T-helper 17 cell (primary cell): ENCODE results near the gene PLPP3. TPM values are rescaled to one million over a fixed set of nuclear protein-coding genes. Genes with fewer than 3 reads are reported as not detected.
"Not testable (repeated sequence)": the region's sequence is repeated elsewhere in the genome, so short reads cannot be mapped to it uniquely, and the experiment has no call there.

ENCODE experiments used
- ATAC-seq: fragments of 150-1000 bp; cut with Tn5 transposase; 2 replicates; pipeline ENCODE4 v1.10.0; 2021; ENCODE audit warnings: mild to moderate bottlenecking, moderate library complexity
- DNase-seq, 3 donors: peaks; one replicate each; pipeline versions ENCODE4 v3.0.0 to v3.0.0-alpha.2; 2020 to 2021
- H3K9me3 ChIP-seq: one replicate; pipeline ENCODE4 v1.7.0; 2013; ENCODE audit warnings: low read length, mild to moderate bottlenecking; ENCODE audit not compliant: control insufficient read depth, poor library complexity, severe bottlenecking
- H3K27ac Mint-ChIP-seq: one replicate; pipeline ENCODE4 v1.8.0; 2022; ENCODE audit warnings: mild to moderate bottlenecking, moderate library complexity, mixed read lengths
- H3K27me3 Mint-ChIP-seq: one replicate; pipeline ENCODE4 v1.8.0; 2022; ENCODE audit warnings: mixed read lengths
- H3K36me3 Mint-ChIP-seq: one replicate; pipeline ENCODE4 v1.8.0; 2022; ENCODE audit warnings: low read depth, mixed read lengths
- H3K4me1 Mint-ChIP-seq: one replicate; pipeline ENCODE4 v1.8.0; 2022; ENCODE audit warnings: mild to moderate bottlenecking, mixed read lengths
- H3K4me3 Mint-ChIP-seq: one replicate; pipeline ENCODE4 v1.8.0; 2022; ENCODE audit warnings: mild to moderate bottlenecking, moderate library complexity, mixed read lengths
- total RNA-seq, 4 donors: library from RNA in 2 of 4; stranded (reverse) in 2 of 4; gene quantifications; one replicate each; pipeline ENCODE4 v1.2.3 and lab custom pipeline; 2022 to 2026

PLPP3 gene
- total RNA-seq (under 1 TPM in 1 of 2 donors, not detected in 1; 0.52 TPM), total RNA-seq (lab: John Stamatoyannopoulos, UW) (0 reads per million in 2 donors)

DNA sequence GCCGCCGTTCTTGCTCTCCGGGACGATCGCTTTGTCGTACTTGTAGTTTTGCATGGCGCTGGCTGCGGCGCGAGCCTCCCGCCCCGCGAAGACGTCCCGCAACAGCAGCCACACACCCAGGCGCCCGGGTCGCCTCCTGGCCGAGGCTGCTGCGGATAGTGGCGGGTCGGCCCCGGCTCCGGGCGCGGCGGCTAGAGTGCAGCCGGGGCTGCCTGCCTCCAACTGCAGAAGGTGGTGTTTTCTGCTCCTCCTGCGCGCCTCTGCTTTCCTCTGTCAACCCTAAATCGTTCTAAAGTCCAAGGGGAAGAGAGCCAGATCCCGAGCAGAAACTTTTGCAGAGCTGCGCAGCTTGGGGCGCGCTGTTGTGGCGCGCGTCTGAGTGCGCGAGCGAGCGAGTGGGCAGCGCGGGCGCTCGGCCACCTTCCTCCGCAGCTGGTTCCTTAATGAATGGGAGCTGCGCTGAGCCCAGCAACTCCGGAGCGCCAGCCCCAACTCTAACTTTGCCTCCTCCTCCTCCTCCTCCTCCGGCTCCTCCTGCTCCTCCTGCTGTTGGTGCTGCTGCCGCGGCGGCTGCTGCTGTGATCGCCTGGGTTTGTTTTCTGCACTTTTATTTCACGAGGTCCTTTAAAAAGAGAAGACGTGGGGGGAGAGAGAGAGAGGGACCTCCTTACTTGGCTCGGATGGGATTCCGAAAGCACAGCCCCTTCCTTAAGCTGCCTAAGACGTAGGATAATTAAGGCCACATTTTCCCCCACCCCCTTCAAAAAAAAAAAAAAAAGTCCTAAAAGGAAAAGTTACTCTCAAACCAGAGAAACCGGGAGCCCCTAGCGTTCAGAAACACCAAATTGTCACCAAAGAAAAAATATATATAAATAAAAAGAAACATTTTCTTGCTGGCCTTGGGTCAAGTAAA, at the start of gene PLPP3:
Gene PLPP3, minus strand, starts transcription at position 601 of the 913 bp plus-strand sequence. Its CDS starts 547 bp downstream, at position 54.
- peaks cover 49% of the 10 kb centered on the region for H3K27me3 Mint-ChIP-seq
- no peak within 1 kb of the TSS for H3K27ac Mint-ChIP-seq
- H3K36me3 Mint-ChIP-seq = no peaks in the 10 kb centered on the region
- H3K4me3 Mint-ChIP-seq = peak within 1 kb of the TSS; percentile 88
- ATAC-seq (peak; percentile 28), DNase-seq (no peak)
- no peaks in the 10 kb centered on the region for H3K9me3 ChIP-seq
- peaks cover 2% of the 10 kb centered on the region for H3K4me1 Mint-ChIP-seq

DNA sequence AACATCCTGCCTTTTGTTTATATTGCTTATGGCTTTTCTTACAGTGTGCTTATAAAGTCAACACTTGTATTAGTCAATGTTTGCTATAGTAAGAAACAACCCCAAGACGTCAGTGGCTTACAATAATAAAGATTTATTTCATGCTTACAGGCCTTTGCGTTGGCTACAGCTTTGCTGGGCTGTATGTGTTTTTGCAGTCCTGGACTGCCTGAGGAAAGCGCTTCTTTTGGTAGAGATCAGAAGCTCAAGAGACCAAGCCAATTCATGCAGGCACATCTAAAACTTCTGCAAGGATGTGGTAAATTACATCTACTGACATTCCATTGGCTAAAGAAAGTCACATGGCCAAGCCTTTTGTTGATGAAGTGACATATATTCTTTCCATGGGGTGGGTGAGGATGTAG, 48.3 kb upstream of the PLPP3 start:
- no peak for DNase-seq
- H3K4me3 Mint-ChIP-seq = no peak overlapping the region
- ATAC-seq = no peak
- no peak overlapping the region for H3K27ac Mint-ChIP-seq
- peaks cover 43% of the 10 kb centered on the region for H3K27me3 Mint-ChIP-seq
- H3K4me1 Mint-ChIP-seq = no peaks in the 10 kb centered on the region
- H3K9me3 ChIP-seq = no peaks in the 10 kb centered on the region
- no peaks in the 10 kb centered on the region for H3K36me3 Mint-ChIP-seq

DNA sequence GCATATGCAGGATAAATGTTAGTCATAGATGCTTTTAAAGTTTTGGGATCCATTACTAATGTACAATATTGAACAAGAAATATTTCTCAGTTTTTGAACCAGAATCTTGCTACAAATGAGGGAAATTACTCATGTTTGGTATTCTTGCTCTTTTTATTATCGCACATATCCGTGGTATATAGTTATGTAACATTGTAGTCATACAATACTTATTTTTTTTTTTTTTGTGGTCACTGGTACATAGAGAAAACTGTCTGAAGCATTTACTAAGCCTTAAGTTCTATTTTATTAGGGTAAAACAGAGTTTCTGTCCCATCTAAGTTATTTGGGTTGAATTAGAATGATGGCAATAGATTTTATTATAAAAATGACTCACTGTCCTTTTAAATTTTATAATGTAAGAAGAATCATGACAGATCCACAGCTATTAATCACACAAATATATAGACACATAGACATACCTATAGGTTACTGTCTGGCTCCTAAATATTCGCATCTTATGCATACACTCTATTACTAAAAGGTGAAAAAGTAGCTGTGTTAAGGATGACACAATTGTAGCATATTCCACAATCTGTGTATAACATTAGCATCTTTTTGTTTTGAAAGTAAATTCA, 47.8 kb upstream of the PLPP3 start:
- no peak for ATAC-seq
- no peak for DNase-seq
- H3K36me3 Mint-ChIP-seq = no peaks in the 10 kb centered on the region

DNA sequence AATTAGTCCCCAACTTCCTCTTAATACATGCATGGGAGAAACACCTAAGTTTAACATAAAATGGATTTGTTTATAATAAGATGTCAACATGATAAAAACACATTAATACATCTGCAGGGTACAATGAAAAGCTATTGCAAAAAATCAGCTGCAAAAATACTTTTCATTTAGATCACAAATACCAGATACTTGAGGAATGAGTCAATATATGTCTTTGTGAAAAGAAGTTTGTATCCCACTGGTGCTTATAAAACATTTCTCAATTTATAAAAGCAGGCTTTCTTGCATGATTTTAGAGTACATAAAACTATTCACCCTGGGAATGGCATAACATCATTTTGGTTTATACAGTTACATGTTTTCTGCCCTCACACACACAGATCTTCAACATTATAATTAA, 47.2 kb upstream of the PLPP3 start:
- H3K9me3 ChIP-seq = no peaks in the 10 kb centered on the region
- Mint-ChIP-seq H3K36me3 (no peaks in the 10 kb centered on the region), H3K4me3 (no peak overlapping the region), H3K27ac (no peak overlapping the region), H3K4me1 (no peaks in the 10 kb centered on the region), H3K27me3 (peaks cover 38% of the 10 kb centered on the region)
- ATAC-seq = no peak
- no peak for DNase-seq

More for the DNA sequence above, 47.8 kb upstream of the PLPP3 start:
- Mint-ChIP-seq H3K27me3 (peaks cover 39% of the 10 kb centered on the region), H3K4me1 (no peaks in the 10 kb centered on the region), H3K27ac (no peak overlapping the region), H3K4me3 (no peak overlapping the region)
- H3K9me3 ChIP-seq = no peaks in the 10 kb centered on the region

DNA sequence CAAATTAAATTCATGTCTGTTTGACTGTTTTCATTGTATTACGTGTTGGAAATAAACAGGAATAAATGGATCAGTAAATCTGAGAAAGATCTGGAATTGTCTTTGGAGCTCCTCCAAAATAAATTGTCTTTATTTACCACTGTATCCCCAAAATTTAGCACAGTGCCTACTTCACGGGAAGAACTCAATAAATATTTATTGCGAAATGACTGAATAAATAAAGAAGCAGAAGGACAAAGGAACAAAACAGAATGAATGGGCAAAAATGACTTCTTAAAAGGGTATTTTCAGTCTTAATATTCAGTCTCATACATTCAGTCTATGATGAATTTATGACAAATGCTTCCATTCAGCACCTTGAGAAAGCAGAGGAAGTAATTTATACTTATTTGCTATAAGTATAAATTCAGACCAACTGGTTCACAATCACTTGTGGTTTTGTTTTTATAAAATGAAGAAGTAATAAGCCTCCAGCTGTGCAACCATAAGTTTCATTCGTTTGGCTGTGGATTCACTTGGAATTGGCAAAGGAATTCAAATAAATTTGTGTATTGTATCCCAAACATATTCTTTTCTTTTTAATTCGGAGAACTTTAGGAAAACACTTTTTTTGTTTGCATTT, 46.6 kb upstream of the PLPP3 start:
- Mint-ChIP-seq H3K4me1 (no peaks in the 10 kb centered on the region), H3K27me3 (peaks cover 38% of the 10 kb centered on the region), H3K36me3 (no peaks in the 10 kb centered on the region), H3K27ac (no peak overlapping the region), H3K4me3 (no peak overlapping the region)
- DNase-seq = no peak
- H3K9me3 ChIP-seq = no peaks in the 10 kb centered on the region
- ATAC-seq = no peak

DNA sequence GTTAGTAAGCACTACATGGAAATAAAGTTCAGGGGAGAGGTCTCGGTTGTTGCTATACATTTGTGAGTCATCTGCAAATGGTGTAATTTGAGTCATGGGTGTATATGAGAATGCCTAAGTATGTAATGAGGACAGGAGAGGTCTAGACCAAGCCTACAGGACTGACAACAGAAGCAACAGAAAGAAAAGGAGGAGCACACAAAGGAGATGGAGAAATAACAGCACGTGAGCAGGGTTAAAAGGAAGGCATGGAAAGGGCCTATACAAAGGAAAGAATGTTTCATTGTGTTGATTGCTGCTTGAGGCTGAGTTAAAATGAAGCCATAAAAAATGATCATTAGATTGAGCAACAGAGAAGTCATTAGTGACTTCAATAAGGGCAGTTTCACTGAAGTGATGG, 37.8 kb upstream of the PLPP3 start:
- H3K4me1 Mint-ChIP-seq = no peaks in the 10 kb centered on the region
- no peak for ATAC-seq

DNA sequence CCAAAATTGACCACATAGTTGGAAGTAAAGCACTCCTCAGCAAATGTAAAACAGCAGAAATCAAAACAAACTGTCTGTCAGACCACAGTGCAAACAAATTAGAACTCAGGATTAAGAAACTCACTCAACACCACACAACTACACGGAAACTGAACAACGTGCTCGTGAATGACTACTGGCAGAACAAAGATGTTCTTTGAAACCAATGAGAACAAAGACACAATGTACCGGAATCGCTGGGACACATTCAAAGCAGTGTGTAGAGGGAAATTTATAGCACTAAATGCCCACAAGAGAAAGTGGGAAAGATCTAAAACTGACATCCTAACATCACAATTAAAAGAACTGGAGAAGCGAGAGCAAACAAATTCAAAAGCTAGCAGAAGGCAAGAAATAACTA, 31.4 kb upstream of the PLPP3 start:
- H3K9me3 ChIP-seq, H3K36me3 Mint-ChIP-seq, H3K4me1 Mint-ChIP-seq, H3K4me3 Mint-ChIP-seq, DNase-seq, H3K27ac Mint-ChIP-seq, H3K27me3 Mint-ChIP-seq, ATAC-seq: not testable (repeated sequence)

More for the DNA sequence above, 37.8 kb upstream of the PLPP3 start:
- Mint-ChIP-seq H3K4me3 (no peak overlapping the region), H3K27me3 (no peaks in the 10 kb centered on the region), H3K36me3 (no peaks in the 10 kb centered on the region), H3K27ac (no peak overlapping the region)
- no peaks in the 10 kb centered on the region for H3K9me3 ChIP-seq
- DNase-seq = no peak

DNA sequence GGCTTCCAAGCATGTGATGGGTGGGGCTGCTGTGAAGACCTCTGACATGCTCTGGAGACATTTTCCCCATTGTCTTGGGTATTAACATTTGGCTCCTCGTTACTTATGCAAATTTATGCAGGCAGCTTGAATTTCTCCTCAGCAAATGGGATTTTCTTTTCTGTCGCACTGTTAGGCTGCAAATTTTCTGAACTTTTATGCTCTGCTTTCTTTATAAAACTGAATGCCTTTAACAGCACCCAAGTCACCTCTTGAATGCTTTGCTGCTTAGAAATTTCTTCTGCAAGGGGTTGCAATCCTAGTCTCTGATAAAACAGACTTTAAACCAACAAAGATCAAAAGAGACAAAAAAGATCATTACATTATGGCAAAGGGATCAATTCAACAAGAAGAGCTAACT, 30.7 kb upstream of the PLPP3 start:
- not testable (repeated sequence) for H3K4me1 Mint-ChIP-seq, H3K9me3 ChIP-seq, H3K36me3 Mint-ChIP-seq, H3K4me3 Mint-ChIP-seq, DNase-seq, ATAC-seq, H3K27ac Mint-ChIP-seq
- peaks cover 12% of the 10 kb centered on the region for H3K27me3 Mint-ChIP-seq

DNA sequence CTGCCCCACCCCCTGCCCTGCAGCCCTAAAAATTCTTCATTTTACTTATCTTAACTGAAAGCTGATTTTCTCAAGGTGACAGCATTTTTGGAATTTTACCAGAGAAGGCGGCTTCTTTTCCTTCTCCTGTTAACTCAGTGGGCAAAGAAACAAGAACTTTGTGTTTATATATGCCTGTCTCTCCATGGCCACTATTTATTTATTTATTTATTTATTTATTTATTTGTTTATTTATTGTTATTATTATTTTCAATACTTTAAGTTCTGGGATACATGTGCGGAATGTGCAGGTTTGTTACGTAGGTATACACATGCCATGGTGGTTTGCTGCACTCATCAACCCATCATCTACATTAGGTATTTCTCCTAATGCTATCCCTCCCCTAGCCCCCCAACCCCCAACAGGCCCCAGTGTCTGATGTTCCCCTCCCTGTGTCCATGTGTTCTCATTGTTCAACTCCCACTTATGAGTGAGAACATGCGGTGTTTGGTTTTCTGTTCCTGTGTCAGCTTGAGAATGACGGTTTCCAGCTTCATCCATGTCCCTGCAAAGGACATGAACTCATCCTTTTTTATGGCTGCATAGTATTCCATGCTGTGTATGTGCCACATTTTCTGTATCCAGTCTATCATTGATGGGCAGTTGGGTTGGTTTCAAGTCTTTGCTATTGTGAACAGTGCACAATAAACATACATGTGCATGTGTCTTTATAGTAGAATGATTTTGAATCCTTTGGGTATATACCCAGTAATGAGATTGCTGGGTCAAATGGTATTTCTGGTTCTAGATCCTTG, 16.2 kb upstream of the PLPP3 start:
- not testable (repeated sequence) for H3K36me3 Mint-ChIP-seq, H3K9me3 ChIP-seq, DNase-seq, H3K27ac Mint-ChIP-seq, H3K4me1 Mint-ChIP-seq, ATAC-seq, H3K4me3 Mint-ChIP-seq
- peaks cover 12% of the 10 kb centered on the region for H3K27me3 Mint-ChIP-seq

DNA sequence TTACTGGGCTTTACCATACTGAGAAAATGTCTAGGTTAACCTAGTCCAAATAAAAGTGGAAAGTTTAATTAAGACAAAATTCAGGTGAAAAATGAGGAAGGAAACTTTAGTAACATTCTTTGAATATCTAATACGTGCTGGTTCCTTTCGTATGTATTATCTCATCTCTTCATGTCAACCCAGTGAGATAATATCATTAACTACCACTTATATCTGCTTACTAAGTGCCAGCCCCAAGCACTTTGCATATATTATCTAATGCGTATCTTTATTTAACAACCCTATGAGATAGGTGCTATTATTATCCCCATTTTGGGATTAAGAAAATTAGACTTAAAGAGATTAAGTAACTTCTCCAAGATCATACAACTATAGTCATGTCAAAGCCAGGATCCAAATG, 12.5 kb upstream of the PLPP3 start:
- H3K4me1 Mint-ChIP-seq = no peaks in the 10 kb centered on the region
- H3K9me3 ChIP-seq = no peaks in the 10 kb centered on the region
- H3K27ac Mint-ChIP-seq = no peak overlapping the region
- DNase-seq (no peak), ATAC-seq (no peak)
- H3K4me3 Mint-ChIP-seq = no peak overlapping the region
- peaks cover 5% of the 10 kb centered on the region for H3K27me3 Mint-ChIP-seq
- no peaks in the 10 kb centered on the region for H3K36me3 Mint-ChIP-seq

DNA sequence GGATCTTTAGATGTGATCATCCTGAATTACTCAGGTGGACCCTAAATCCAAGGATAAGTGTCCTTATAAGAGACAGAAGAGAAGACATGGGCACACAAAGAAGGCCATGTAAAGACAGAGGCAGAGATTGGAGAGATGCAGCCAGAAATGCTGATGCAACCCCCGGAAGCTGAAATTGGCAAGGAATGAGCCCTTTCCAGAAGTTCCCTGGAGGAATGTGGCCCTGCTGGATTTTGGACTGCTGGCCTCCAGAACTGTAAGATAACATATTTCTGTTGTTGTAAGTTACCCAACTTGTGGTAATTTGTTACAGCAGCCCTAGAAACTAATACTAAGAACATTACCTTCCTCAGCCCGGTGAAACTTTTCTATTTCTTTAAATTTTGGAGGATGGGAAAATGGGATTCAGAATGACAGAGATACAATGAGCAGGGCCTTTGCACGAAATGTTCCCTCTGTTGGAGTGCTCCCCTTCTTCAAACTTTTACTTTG, 11.2 kb upstream of the PLPP3 start:
- no peaks in the 10 kb centered on the region for H3K4me1 Mint-ChIP-seq
- ATAC-seq (no peak), DNase-seq (no peak)
- peaks cover 9% of the 10 kb centered on the region for H3K27me3 Mint-ChIP-seq
- no peak overlapping the region for H3K4me3 Mint-ChIP-seq
- H3K36me3 Mint-ChIP-seq = no peaks in the 10 kb centered on the region
- H3K27ac Mint-ChIP-seq = no peak overlapping the region
- H3K9me3 ChIP-seq = no peaks in the 10 kb centered on the region

DNA sequence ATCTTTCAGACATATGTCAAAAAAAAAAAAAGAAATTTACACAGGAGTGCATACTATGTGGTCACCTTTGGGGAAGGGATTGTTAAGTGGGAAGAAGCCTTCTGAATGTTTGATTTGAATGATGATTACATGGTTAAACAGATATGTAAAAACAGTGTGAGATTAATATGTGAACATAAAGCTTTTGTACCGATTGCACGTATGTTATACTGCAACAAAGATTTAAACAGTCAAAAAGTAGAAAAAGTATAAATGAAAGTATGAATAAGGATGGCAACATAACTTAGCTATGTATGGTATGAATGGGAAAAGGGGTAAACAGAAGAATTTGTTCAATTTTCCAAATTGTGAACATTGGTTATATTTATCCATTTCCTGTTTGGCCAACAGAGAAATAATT, 10.0 kb upstream of the PLPP3 start:
- DNase-seq = no peak
- peaks cover 9% of the 10 kb centered on the region for H3K27me3 Mint-ChIP-seq
- H3K4me1 Mint-ChIP-seq = no peaks in the 10 kb centered on the region

More for the DNA sequence above, 10.0 kb upstream of the PLPP3 start:
- Mint-ChIP-seq H3K4me3 (no peak overlapping the region), H3K36me3 (no peaks in the 10 kb centered on the region), H3K27ac (no peak overlapping the region)
- no peaks in the 10 kb centered on the region for H3K9me3 ChIP-seq
- no peak for ATAC-seq
